Activated CD4-positive, alpha-beta memory T cell treated with anti-CD3 and anti-CD28 coated beads, Interleukin-2, amount 10 ng/mL, durations not matched to agents 7 days and 5 days (primary cell): ENCODE measurements around the gene PRRC2B. TPM values are rescaled to one million over a fixed set of nuclear protein-coding genes. Genes with fewer than 3 reads are reported as not detected.

Source experiments
- CTCF ChIA-PET: fragments of 350-600 bp; sonication (Branson Sonifier 250); formaldehyde crosslinking; loops from one replicate; lab custom pipeline; 2021; ENCODE audit warnings: antibody characterized with exemption, inconsistent platforms; lab: Charles Lee
- POLR2A ChIA-PET: fragments of 350-600 bp; sonication (Branson Sonifier 250); formaldehyde crosslinking; loops from one replicate; lab custom pipeline; 2021; ENCODE audit warnings: antibody characterized with exemption; lab: Charles Lee
- DNase-seq: peaks from one replicate; pipeline ENCODE4 v3.0.0-alpha.2; 2020
- H3K27ac Mint-ChIP-seq: one replicate; pipeline ENCODE4 v1.8.0; 2021; ENCODE audit warnings: mild to moderate bottlenecking, mixed read lengths
- H3K27me3 Mint-ChIP-seq: one replicate; pipeline ENCODE4 v1.8.0; 2021; ENCODE audit warnings: mixed read lengths
- H3K36me3 Mint-ChIP-seq: one replicate; pipeline ENCODE4 v1.8.0; 2021; ENCODE audit warnings: low read depth, mixed read lengths
- H3K4me1 Mint-ChIP-seq: one replicate; pipeline ENCODE4 v1.8.0; 2021; ENCODE audit warnings: mixed read lengths
- H3K4me3 Mint-ChIP-seq: one replicate; pipeline ENCODE4 v1.8.0; 2021; ENCODE audit warnings: mild to moderate bottlenecking, mixed read lengths
- H3K9me3 Mint-ChIP-seq: one replicate; pipeline ENCODE4 v1.8.0; 2021; ENCODE audit warnings: mixed read lengths
- total RNA-seq, 2 experiments: library from RNA; stranded (reverse); gene quantifications; one replicate each; pipeline ENCODE4 v1.2.3, GENCODE V29; 2021

PRRC2B gene
- total RNA-seq, 2 experiments from 2014 or later: 178 to 190 TPM

GRCh38 chr9:131432050-131432449 is 38.2 kb downstream of the PRRC2B start:
- peaks cover 22% of the 10 kb centered on the region for H3K4me1 Mint-ChIP-seq
- no peak overlapping the region for H3K27ac Mint-ChIP-seq
- H3K36me3 Mint-ChIP-seq: peaks cover 56% of the 10 kb centered on the region
- no peaks in the 10 kb centered on the region for H3K9me3 Mint-ChIP-seq
- H3K27me3 Mint-ChIP-seq: no peaks in the 10 kb centered on the region
- ChIA-PET POLR2A (no interaction called here), CTCF (interaction anchor here (1.4 kb wide), 1 partner anchor 82 kb away, joined by 4 read pairs; no protein-coding TSS in a partner anchor)
- H3K4me3 Mint-ChIP-seq: no peak overlapping the region
- DNase-seq: no peak

- no peak for DNase-seq
- no peaks in the 10 kb centered on the region for H3K27me3 Mint-ChIP-seq
- H3K4me3 Mint-ChIP-seq: no peak overlapping the region
- ChIA-PET POLR2A (interaction anchor here (1.4 kb wide), 1 partner anchor 59 kb away, joined by 5 read pairs; no protein-coding TSS in a partner anchor), CTCF (no interaction called here)
- peaks cover 59% of the 10 kb centered on the region for H3K36me3 Mint-ChIP-seq
- H3K27ac Mint-ChIP-seq: no peak overlapping the region
- peaks cover 18% of the 10 kb centered on the region for H3K4me1 Mint-ChIP-seq
- no peaks in the 10 kb centered on the region for H3K9me3 Mint-ChIP-seq
Observed at GRCh38 chr9:131432597-131433301, 38.9 kb downstream of the PRRC2B start.

- CTCF ChIA-PET: interaction anchor here (0.8 kb wide), 1 partner anchor 83 kb away, joined by 5 read pairs; no protein-coding TSS in a partner anchor
Observed at GRCh38 chr9:131433302-131433854, 39.5 kb downstream of the PRRC2B start.

GRCh38 chr9:131434673-131435072 is 40.8 kb downstream of the PRRC2B start:
- Mint-ChIP-seq H3K27me3 (no peaks in the 10 kb centered on the region), H3K4me1 (peaks cover 9% of the 10 kb centered on the region), H3K9me3 (no peaks in the 10 kb centered on the region), H3K4me3 (no peak overlapping the region), H3K27ac (no peak overlapping the region), H3K36me3 (peaks cover 76% of the 10 kb centered on the region)
- no peak for DNase-seq
- CTCF ChIA-PET: no interaction called here
- POLR2A ChIA-PET: no interaction called here

More at GRCh38 chr9:131433302-131433854, 39.5 kb downstream of the PRRC2B start:
- DNase-seq: no peak
- no peak overlapping the region for H3K4me3 Mint-ChIP-seq
- H3K4me1 Mint-ChIP-seq: peaks cover 18% of the 10 kb centered on the region
- POLR2A ChIA-PET: interaction anchor here (1.4 kb wide), 1 partner anchor 60 kb away, joined by 5 read pairs; no protein-coding TSS in a partner anchor
- peaks cover 65% of the 10 kb centered on the region for H3K36me3 Mint-ChIP-seq
- no peaks in the 10 kb centered on the region for H3K9me3 Mint-ChIP-seq
- no peak overlapping the region for H3K27ac Mint-ChIP-seq
- H3K27me3 Mint-ChIP-seq: no peaks in the 10 kb centered on the region

DNA sequence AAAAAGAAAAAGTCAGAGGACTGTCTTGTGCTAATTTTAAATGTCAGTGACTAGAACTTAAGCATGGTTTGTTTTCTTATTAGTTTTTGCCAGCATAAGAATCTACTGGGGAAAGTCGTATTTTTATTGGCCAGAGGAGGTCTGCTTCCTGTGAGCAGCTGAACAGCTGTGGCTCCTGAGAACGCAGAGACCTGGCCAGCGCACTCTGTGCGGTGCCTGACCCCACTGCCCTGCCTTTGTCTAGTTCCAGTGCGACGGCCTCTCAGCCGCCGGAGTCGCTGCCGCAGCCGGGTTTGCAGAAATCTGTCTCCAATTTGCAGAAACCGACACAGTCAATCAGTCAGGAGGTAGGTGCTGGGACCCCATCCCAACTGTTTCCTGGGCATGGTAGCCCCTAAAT is 42.5 kb downstream of the PRRC2B start:
- no peak for DNase-seq
- Mint-ChIP-seq H3K4me3 (no peak overlapping the region), H3K36me3 (peaks cover 86% of the 10 kb centered on the region), H3K27ac (no peak overlapping the region), H3K27me3 (no peaks in the 10 kb centered on the region), H3K4me1 (peaks cover 14% of the 10 kb centered on the region), H3K9me3 (no peaks in the 10 kb centered on the region)
- ChIA-PET CTCF (no interaction called here), POLR2A (no interaction called here)

- DNase-seq: no peak
- Mint-ChIP-seq H3K9me3 (no peaks in the 10 kb centered on the region), H3K27ac (no peak overlapping the region), H3K4me1 (peaks cover 15% of the 10 kb centered on the region), H3K36me3 (peaks cover 91% of the 10 kb centered on the region), H3K27me3 (no peaks in the 10 kb centered on the region), H3K4me3 (no peak overlapping the region)
- ChIA-PET CTCF (no interaction called here), POLR2A (interaction anchor here (1.1 kb wide), 1 partner anchor 18 kb away, joined by 3 read pairs; no protein-coding TSS in a partner anchor)
Observed at GRCh38 chr9:131436865-131437271, 43.0 kb downstream of the PRRC2B start.

DNA sequence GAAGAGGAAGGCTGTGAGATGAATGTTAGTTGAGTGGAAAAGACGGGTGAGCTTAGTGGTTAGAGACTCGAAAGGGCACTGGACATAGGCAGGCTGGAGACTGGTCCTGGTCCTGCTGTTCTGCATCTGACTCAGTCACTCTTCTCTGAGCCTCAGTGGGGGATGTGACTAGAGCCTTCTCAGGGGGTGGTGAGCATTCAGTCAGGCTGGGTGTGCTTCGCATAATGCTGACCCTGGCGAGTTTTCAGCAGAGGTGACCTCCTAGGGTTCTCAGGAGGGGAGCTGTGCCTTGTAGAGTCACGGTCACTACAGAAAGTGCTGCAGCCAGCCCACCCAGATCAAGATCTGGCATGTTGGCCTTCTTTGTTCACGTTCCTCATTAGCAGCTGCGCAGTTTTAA is 44.3 kb downstream of the PRRC2B start:
- H3K27me3 Mint-ChIP-seq: no peaks in the 10 kb centered on the region

DNA sequence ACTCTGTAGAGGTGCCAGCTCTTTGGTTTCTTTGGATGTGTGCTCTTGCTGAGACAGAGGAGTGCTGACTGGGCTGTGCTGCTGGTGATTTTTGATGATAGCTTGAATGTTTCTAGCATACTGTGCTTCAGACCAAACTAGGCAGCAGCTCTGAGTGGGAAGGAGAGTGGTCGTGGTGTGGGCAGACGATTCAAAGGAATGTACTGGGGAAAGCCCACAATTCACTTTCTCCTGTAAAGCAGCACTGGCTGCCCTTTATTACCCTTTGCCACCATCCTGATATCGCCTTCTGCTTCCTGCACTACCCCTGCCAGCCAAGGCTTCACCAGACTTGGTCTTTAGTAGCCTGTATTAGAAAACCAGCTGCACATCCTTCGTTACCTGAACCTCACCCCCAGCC is 45.3 kb downstream of the PRRC2B start:
- Mint-ChIP-seq H3K4me1 (peaks cover 12% of the 10 kb centered on the region), H3K9me3 (no peaks in the 10 kb centered on the region), H3K27ac (no peak overlapping the region), H3K4me3 (no peak overlapping the region), H3K27me3 (no peaks in the 10 kb centered on the region), H3K36me3 (peaks cover 83% of the 10 kb centered on the region)
- ChIA-PET POLR2A (interaction anchor here (0.6 to 1.5 kb wide), 4 partner anchors 21 to 1628 kb away, joined by 3 to 4 read pairs (median 3); no protein-coding TSS in a partner anchor), CTCF (interaction anchor here (1.2 kb wide), 1 partner anchor 18 kb away, joined by 3 read pairs; no protein-coding TSS in a partner anchor)
- DNase-seq: no peak

More for the DNA sequence above, 44.3 kb downstream of the PRRC2B start:
- Mint-ChIP-seq H3K9me3 (no peaks in the 10 kb centered on the region), H3K36me3 (peaks cover 87% of the 10 kb centered on the region), H3K4me1 (peaks cover 12% of the 10 kb centered on the region), H3K27ac (no peak overlapping the region), H3K4me3 (no peak overlapping the region)
- ChIA-PET POLR2A (interaction anchor here (1.3 to 1.5 kb wide), 2 partner anchors 19 to 65 kb away, joined by 3 to 4 read pairs; no protein-coding TSS in a partner anchor), CTCF (interaction anchor here (1.3 kb wide), 1 partner anchor 9 kb away, joined by 3 read pairs; no protein-coding TSS in a partner anchor)
- no peak for DNase-seq

GRCh38 chr9:131441441-131441840 is 47.6 kb downstream of the PRRC2B start:
- no peak overlapping the region for H3K27ac Mint-ChIP-seq
- POLR2A ChIA-PET: no interaction called here

DNA sequence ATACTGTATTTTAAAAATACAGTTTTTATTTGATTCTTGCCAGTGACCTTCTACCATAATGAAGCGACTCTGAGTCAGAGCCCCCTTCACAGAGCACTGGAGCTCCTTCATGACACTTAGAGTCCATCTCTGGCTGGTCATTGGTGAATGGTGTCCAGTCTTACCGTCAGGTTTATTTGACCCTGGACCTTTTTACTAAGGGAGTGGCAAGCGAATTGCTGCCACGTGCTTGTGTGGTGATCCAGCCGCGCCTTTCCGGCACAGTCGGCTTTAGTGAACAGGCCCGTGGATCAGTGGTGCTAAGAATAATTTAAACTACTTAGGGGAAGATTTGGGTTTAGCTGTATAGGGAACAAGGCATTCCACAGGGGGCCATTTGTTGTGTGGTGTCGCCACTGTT is 48.5 kb downstream of the PRRC2B start:
- no peak overlapping the region for H3K4me3 Mint-ChIP-seq
- H3K27ac Mint-ChIP-seq: peak overlapping the region; percentile 10
- POLR2A ChIA-PET: no interaction called here
- CTCF ChIA-PET: no interaction called here
- no peaks in the 10 kb centered on the region for H3K9me3 Mint-ChIP-seq
- H3K27me3 Mint-ChIP-seq: no peaks in the 10 kb centered on the region
- no peak for DNase-seq
- peaks cover 87% of the 10 kb centered on the region for H3K36me3 Mint-ChIP-seq
- H3K4me1 Mint-ChIP-seq: peaks cover 14% of the 10 kb centered on the region

More at GRCh38 chr9:131441441-131441840, 47.6 kb downstream of the PRRC2B start:
- no peak overlapping the region for H3K4me3 Mint-ChIP-seq
- H3K4me1 Mint-ChIP-seq: peaks cover 12% of the 10 kb centered on the region
- no peak for DNase-seq
- no peaks in the 10 kb centered on the region for H3K9me3 Mint-ChIP-seq
- no peaks in the 10 kb centered on the region for H3K27me3 Mint-ChIP-seq
- CTCF ChIA-PET: no interaction called here
- H3K36me3 Mint-ChIP-seq: peaks cover 85% of the 10 kb centered on the region

GRCh38 chr9:131443648-131444047 is 49.8 kb downstream of the PRRC2B start:
- CTCF ChIA-PET: no interaction called here
- POLR2A ChIA-PET: no interaction called here
- Mint-ChIP-seq H3K27me3 (no peaks in the 10 kb centered on the region), H3K36me3 (peaks cover 85% of the 10 kb centered on the region), H3K4me3 (no peak overlapping the region), H3K9me3 (no peaks in the 10 kb centered on the region), H3K4me1 (peaks cover 14% of the 10 kb centered on the region), H3K27ac (no peak overlapping the region)
- DNase-seq: no peak

- Mint-ChIP-seq H3K4me1 (peaks cover 14% of the 10 kb centered on the region), H3K27ac (no peak overlapping the region), H3K4me3 (no peak overlapping the region), H3K9me3 (no peaks in the 10 kb centered on the region), H3K27me3 (no peaks in the 10 kb centered on the region), H3K36me3 (peaks cover 81% of the 10 kb centered on the region)
- CTCF ChIA-PET: no interaction called here
- DNase-seq: no peak
- POLR2A ChIA-PET: no interaction called here
Observed at GRCh38 chr9:131446276-131446675, 52.4 kb downstream of the PRRC2B start.

DNA sequence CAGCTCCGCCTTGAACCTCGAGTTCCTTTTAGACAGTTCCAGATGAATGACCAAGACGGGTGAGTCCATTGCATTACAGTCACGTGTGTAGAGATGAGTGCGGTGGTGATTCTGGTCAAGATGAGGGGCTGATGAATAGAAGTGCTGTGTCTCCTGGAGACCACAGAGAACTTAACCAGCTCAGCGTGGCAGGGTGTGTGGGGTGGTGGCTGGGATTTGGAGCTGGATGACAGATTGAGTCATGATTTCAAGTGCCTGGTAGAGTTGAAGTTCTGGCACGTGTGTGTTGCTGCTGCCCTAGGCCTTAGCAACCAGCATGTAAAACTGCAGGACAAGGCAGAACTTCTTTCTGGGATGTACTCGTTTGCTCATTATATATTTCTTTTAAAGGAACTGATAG is 53.3 kb downstream of the PRRC2B start:
- Mint-ChIP-seq H3K36me3 (peaks cover 79% of the 10 kb centered on the region), H3K4me3 (no peak overlapping the region), H3K9me3 (no peaks in the 10 kb centered on the region), H3K27me3 (no peaks in the 10 kb centered on the region), H3K27ac (no peak overlapping the region), H3K4me1 (peaks cover 18% of the 10 kb centered on the region)
- POLR2A ChIA-PET: no interaction called here
- CTCF ChIA-PET: no interaction called here
- no peak for DNase-seq
